Measurements from ENCODE around the gene SPACA6. TPM values are rescaled to one million over a fixed set of nuclear protein-coding genes. Genes with fewer than 3 reads are reported as not detected.

The SPACA6 gene, protein sequence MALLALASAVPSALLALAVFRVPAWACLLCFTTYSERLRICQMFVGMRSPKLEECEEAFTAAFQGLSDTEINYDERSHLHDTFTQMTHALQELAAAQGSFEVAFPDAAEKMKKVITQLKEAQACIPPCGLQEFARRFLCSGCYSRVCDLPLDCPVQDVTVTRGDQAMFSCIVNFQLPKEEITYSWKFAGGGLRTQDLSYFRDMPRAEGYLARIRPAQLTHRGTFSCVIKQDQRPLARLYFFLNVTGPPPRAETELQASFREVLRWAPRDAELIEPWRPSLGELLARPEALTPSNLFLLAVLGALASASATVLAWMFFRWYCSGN
- 16.0 and 18.9 TPM in 2 replicates for total RNA-seq (2021)
- long read RNA-seq, result 0 reads

GRCh38 chr19:51693260-51693659 is at the start of gene SPACA6:
TSS of gene SPACA6 (plus strand) at chr19:51693330. CDS start at chr19:51693527, 197 bp downstream.
- H3K27me3 ChIP-seq (ENCODE audit: insufficient read depth, low read length), result no peaks in the 10 kb centered on the region
- H3K23ac ChIP-seq (ENCODE audit: insufficient read length, low read depth, low read length), result no peak within 1 kb of the TSS
- no peak within 1 kb of the TSS for H3K14ac ChIP-seq (ENCODE audit: insufficient read depth, low read length)
- no peaks in the 10 kb centered on the region for H3K79me1 ChIP-seq (ENCODE audit: insufficient read depth, low read depth, low read length, poor library complexity, severe bottlenecking)
- H3K27ac Mint-ChIP-seq, result peak within 1 kb of the TSS in 1 of 3 experiments; percentile 44; a peak in 2 of 7 replicates
- H4K5ac ChIP-seq (ENCODE audit: insufficient read length, low read depth, low read length), result no peak within 1 kb of the TSS
- no peak within 1 kb of the TSS for H3K4me2 ChIP-seq (ENCODE audit: insufficient read depth, insufficient read length, low read length)
- no peaks in the 10 kb centered on the region; the same call in 1 of the 2 replicates for H3K79me2 ChIP-seq (ENCODE audit: insufficient read depth, low read length)
- H3K4me1 ChIP-seq (ENCODE audit: insufficient read depth, low read length), result no peaks in the 10 kb centered on the region
- H3K9me3 ChIP-seq (ENCODE audit: control insufficient read depth, low read depth, low read length), result no peaks in the 10 kb centered on the region
- no peak within 1 kb of the TSS for H4K8ac ChIP-seq (replicated peaks; ENCODE audit: insufficient read length, low read depth, low read length)
- H3K9ac ChIP-seq (ENCODE audit: extremely low read depth, insufficient read length, low read length), result no peak within 1 kb of the TSS
- no peak within 1 kb of the TSS for H4K91ac ChIP-seq (ENCODE audit: insufficient read length, low read depth, low read length)
- no peak within 1 kb of the TSS for H2BK120ac ChIP-seq (ENCODE audit: low read depth, low read length, poor library complexity, severe bottlenecking)
- no peak within 1 kb of the TSS for H3K56ac ChIP-seq (ENCODE audit: insufficient read length, low read depth, low read length)
- TF ChIP-seq, protein P1, sequence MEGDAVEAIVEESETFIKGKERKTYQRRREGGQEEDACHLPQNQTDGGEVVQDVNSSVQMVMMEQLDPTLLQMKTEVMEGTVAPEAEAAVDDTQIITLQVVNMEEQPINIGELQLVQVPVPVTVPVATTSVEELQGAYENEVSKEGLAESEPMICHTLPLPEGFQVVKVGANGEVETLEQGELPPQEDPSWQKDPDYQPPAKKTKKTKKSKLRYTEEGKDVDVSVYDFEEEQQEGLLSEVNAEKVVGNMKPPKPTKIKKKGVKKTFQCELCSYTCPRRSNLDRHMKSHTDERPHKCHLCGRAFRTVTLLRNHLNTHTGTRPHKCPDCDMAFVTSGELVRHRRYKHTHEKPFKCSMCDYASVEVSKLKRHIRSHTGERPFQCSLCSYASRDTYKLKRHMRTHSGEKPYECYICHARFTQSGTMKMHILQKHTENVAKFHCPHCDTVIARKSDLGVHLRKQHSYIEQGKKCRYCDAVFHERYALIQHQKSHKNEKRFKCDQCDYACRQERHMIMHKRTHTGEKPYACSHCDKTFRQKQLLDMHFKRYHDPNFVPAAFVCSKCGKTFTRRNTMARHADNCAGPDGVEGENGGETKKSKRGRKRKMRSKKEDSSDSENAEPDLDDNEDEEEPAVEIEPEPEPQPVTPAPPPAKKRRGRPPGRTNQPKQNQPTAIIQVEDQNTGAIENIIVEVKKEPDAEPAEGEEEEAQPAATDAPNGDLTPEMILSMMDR (conservative IDR thresholded peaks at IDR 0.05), result no peak
- no peaks in the 10 kb centered on the region; a peak in 1 of 5 replicates for H3K9me3 Mint-ChIP-seq
- no peak within 1 kb of the TSS for H2AFZ ChIP-seq (ENCODE audit: low read length)
- no peak for DNase-seq
- H3K36me3 Mint-ChIP-seq (ENCODE audit: insufficient read depth in 1 of 3, low read depth in 3 of 3), result peaks cover 4 to 54% (median 33%) of the 10 kb centered on the region in 3 experiments; a peak in 6 of 7 replicates
- H3K18ac ChIP-seq (ENCODE audit: insufficient read length, low read depth, low read length), result no peak within 1 kb of the TSS
- peak within 1 kb of the TSS; percentile 41 to 87; a peak in 4 of 5 replicates for H3K4me3 Mint-ChIP-seq
- WGBS (ENCODE audit: extremely low coverage, insufficient read length, low lambda C conversion rate), result no CpG with 5 or more reads among the region's 8 CpGs
- no peak within 1 kb of the TSS for H3K27ac ChIP-seq (ENCODE audit: insufficient read length, low read depth, low read length)
- H4K20me1 ChIP-seq (ENCODE audit: control insufficient read depth, insufficient read depth, insufficient read length), result no peaks in the 10 kb centered on the region
- H2BK15ac ChIP-seq (ENCODE audit: low read depth, low read length), result no peak within 1 kb of the TSS
- no peak within 1 kb of the TSS for H2BK12ac ChIP-seq (ENCODE audit: insufficient read length, low read depth, low read length)
- H2BK5ac ChIP-seq (ENCODE audit: insufficient read length, low read length), result no peak within 1 kb of the TSS
- H3K4ac ChIP-seq (ENCODE audit: low read depth, low read length), result no peak within 1 kb of the TSS
- H3K4me1 Mint-ChIP-seq, result peaks cover 21 to 26% of the 10 kb centered on the region in 2 experiments
- peaks cover 23% of the 10 kb centered on the region for H3K23me2 ChIP-seq (ENCODE audit: insufficient read length, low read depth, low read length, poor library complexity, severe bottlenecking)
- no peaks in the 10 kb centered on the region for H3K27me3 Mint-ChIP-seq (ENCODE audit: low read depth)
- no peak within 1 kb of the TSS for H2AK5ac ChIP-seq (ENCODE audit: insufficient read length, low read length)
- H2BK20ac ChIP-seq (ENCODE audit: low read depth, low read length, poor library complexity, severe bottlenecking), result no peak within 1 kb of the TSS
- no peak within 1 kb of the TSS for H3T11ph ChIP-seq (ENCODE audit: low read length)
